Measurements from ENCODE around the gene ATP6AP1.

DNA sequence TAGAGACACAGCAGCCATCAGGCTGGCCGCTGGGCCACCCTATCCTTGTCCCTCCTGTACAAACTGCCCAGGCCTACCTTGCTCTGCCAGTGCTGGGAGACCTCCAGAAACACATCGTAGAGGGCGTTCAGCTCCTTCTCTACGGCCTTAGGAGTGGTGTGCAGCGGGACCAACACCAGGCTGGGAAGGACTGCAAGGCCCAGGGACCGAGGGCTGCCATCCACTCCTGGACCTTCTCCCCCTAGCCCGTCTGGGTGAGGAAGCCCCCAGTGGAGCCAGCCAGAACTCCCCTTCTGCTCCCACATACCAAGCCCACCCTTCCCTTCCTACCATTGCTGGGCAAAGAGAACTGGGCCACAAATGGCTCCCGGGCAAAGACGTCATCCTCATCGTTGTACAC lies 25.3 kb upstream of the ATP6AP1 start:
- TF ChIP-seq POLR2A (IDR thresholded peaks at IDR 0.05; ENCODE audit: low read length) (no peak), GATA1 (IDR thresholded peaks at IDR 0.05; ENCODE audit: low read depth, low read length) (no peak)
